ENCODE measurements around the gene GADD45G.

Gene GADD45G

GRCh38 chr9:89610391-89610925 is 5.6 kb downstream of the GADD45G start:
- DNase-seq: no peak

GRCh38 chr9:89611425-89611824 is 6.6 kb downstream of the GADD45G start:
- DNase-seq: peak; percentile 62

GRCh38 chr9:89612566-89613278 is 7.9 kb downstream of the GADD45G start:
- no peak for DNase-seq

GRCh38 chr9:89613912-89614892 is 9.4 kb downstream of the GADD45G start:
- DNase-seq: no peak

GRCh38 chr9:89615661-89616060 is 10.8 kb downstream of the GADD45G start:
- no peak for DNase-seq

- no peak for DNase-seq
These were observed 11.6 kb downstream of the GADD45G start for GRCh38 chr9:89616411-89616810.

- DNase-seq: no peak
These were observed 13.2 kb downstream of the GADD45G start for GRCh38 chr9:89617978-89618377.

GRCh38 chr9:89619019-89619418 is 14.2 kb downstream of the GADD45G start:
- DNase-seq: no peak

- DNase-seq: no peak
These were observed 14.8 kb downstream of the GADD45G start for GRCh38 chr9:89619424-89620138.

- no peak for DNase-seq
These were observed 16.2 kb downstream of the GADD45G start for GRCh38 chr9:89621031-89621430.

GRCh38 chr9:89621676-89622075 is 16.9 kb downstream of the GADD45G start:
- DNase-seq: no peak

- DNase-seq: no peak
These were observed 18.4 kb downstream of the GADD45G start for GRCh38 chr9:89622933-89623861.

GRCh38 chr9:89623925-89624420 is 19.2 kb downstream of the GADD45G start:
- no peak for DNase-seq

GRCh38 chr9:89625721-89626687 is 21.2 kb downstream of the GADD45G start:
- DNase-seq: no peak

- DNase-seq: no peak
These were observed 22.0 kb downstream of the GADD45G start for GRCh38 chr9:89626741-89627265.

GRCh38 chr9:89628601-89629000 is 23.8 kb downstream of the GADD45G start:
- DNase-seq: no peak

- DNase-seq: no peak
These were observed 24.5 kb downstream of the GADD45G start for GRCh38 chr9:89629081-89629976.

- DNase-seq: no peak
These were observed 25.7 kb downstream of the GADD45G start for GRCh38 chr9:89630508-89630907.

GRCh38 chr9:89631384-89631783 is 26.6 kb downstream of the GADD45G start:
- peak; percentile 53 for DNase-seq
